ENCODE data around the gene RGS3.

DNA sequence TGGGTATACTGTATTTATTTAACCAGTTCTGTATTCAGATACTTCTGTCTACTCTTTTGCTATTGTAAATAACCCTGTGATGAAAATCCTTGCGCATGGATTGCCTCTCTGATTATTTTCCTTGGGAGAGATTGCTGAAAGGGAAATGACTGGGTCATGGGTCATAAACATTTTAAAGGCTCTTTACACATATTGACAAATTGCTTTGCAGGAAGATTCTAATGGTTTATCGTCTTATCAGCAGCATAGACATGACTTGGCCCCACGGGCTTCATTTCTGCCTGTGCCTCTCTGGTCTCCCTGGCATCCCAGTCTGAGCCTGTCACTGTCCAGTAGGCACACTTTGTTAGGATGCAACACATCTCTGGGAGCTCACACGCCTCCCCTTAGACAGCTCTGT, 52.3 kb downstream of the RGS3 start:
- no peak for TF ChIP-seq POLR2A (IDR thresholded peaks at IDR 0.05)
- TF ChIP-seq, protein P1, sequence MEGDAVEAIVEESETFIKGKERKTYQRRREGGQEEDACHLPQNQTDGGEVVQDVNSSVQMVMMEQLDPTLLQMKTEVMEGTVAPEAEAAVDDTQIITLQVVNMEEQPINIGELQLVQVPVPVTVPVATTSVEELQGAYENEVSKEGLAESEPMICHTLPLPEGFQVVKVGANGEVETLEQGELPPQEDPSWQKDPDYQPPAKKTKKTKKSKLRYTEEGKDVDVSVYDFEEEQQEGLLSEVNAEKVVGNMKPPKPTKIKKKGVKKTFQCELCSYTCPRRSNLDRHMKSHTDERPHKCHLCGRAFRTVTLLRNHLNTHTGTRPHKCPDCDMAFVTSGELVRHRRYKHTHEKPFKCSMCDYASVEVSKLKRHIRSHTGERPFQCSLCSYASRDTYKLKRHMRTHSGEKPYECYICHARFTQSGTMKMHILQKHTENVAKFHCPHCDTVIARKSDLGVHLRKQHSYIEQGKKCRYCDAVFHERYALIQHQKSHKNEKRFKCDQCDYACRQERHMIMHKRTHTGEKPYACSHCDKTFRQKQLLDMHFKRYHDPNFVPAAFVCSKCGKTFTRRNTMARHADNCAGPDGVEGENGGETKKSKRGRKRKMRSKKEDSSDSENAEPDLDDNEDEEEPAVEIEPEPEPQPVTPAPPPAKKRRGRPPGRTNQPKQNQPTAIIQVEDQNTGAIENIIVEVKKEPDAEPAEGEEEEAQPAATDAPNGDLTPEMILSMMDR (IDR thresholded peaks at IDR 0.05) = no peak

All from sigmoid colon (tissue), 3 donors.